Measurements from ENCODE around the gene PROZ. TPM values are rescaled to one million over a fixed set of nuclear protein-coding genes. Genes with fewer than 3 reads are reported as not detected.

Gene PROZ
- total RNA-seq, 1 donor from 2014 or later, result not detected

GRCh38 chr13:113123226-113124201 is 34.9 kb upstream of the PROZ start:
- Mint-ChIP-seq H3K9me3 (no peaks in the 10 kb centered on the region), H3K4me1 (ENCODE audit: low read depth) (no peaks in the 10 kb centered on the region)

DNA sequence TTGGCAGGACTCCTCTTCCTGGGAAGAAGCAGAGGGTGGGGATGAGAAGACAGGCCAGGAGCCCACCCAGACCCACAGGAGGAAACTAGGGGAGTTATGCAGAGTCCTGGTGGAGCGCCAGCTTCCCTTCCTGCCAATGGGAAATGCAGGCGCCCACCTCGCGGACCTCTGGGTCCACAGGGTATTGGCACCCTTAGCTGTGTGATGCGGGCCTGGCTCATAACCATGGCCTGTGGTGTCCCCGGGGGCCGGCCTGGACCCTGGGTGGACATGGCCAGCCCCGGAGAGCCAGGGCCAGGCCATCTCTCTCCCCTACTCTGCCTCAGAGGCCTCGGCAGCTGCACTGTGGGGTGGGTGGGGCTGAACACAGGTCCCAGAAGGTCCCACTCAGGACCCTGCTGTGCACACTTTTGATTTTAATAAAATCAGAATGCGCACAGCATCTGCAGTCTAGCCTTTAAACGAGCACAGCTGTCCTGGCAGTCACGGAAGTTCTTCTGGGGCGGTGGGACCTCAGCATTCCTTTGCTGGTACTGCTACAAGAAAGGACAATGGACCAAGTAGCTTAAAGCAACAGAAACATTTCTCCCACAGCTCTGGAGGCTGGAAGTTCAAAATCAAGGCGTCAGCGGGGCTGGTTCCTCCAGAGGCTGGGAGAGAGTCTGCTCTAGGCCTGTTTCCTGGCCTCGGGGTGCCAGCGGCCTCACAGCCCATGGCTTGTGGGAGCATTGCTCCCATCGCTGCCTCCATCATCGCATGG is 34.1 kb upstream of the PROZ start:
- no peak for DNase-seq (ENCODE audit: low spot score)
- H3K4me1 Mint-ChIP-seq (ENCODE audit: low read depth), result no peaks in the 10 kb centered on the region
- peaks cover 17% of the 10 kb centered on the region for H3K27me3 Mint-ChIP-seq (ENCODE audit: low read depth)
- no peaks in the 10 kb centered on the region for H3K36me3 Mint-ChIP-seq (ENCODE audit: low read depth)
- intact Hi-C loops (cut with micrococcal nuclease), result no loop called here
- no peak overlapping the region for H3K4me3 Mint-ChIP-seq (ENCODE audit: low read depth)
- no peak overlapping the region for H3K27ac Mint-ChIP-seq
- H3K9me3 Mint-ChIP-seq, result no peaks in the 10 kb centered on the region

More at GRCh38 chr13:113123226-113124201, 34.9 kb upstream of the PROZ start:
- H3K4me3 Mint-ChIP-seq (ENCODE audit: low read depth), result no peak overlapping the region
- no peak for DNase-seq (ENCODE audit: low spot score)
- no peaks in the 10 kb centered on the region for H3K36me3 Mint-ChIP-seq (ENCODE audit: low read depth)
- intact Hi-C loops (cut with micrococcal nuclease), result no loop called here
- H3K27me3 Mint-ChIP-seq (ENCODE audit: low read depth), result peaks cover 17% of the 10 kb centered on the region
- no peak overlapping the region for H3K27ac Mint-ChIP-seq

DNA sequence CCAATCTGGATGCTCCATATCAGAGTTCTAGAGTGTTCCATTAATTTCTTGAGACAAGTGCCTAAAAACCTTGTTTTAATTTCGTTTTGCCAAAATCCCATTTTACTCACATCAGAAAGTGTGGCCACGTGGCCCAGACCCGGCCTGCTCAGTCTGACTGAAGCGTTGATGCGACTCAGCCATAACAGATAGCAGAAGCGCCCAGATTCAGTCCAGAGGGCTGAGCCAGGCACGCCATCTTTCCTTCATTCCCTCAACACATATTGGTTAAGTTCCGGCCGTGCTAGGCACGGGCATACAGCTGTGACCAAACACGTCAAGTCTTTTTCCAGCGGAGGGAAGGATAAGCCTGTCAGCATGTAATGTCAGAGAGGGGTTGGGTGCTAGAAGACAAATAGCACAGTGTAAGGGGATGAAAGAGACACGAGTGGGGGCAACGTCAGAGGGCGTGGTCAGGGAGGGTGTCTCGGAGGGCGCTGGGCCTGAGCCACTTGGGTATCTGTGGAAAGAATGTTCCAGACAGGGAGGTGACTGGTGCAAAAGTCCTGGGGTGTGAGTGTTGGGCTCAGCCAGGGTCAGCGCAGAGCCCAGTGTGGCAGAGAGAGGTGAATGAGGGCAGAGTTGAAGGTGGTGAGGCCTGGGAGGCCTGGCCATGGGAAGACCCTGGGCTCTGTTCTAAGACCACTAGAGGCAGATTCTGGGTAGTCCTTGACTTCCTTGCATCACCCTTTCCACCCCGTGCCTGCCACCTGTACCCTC is 32.8 kb upstream of the PROZ start:
- no peak overlapping the region for H3K27ac Mint-ChIP-seq

DNA sequence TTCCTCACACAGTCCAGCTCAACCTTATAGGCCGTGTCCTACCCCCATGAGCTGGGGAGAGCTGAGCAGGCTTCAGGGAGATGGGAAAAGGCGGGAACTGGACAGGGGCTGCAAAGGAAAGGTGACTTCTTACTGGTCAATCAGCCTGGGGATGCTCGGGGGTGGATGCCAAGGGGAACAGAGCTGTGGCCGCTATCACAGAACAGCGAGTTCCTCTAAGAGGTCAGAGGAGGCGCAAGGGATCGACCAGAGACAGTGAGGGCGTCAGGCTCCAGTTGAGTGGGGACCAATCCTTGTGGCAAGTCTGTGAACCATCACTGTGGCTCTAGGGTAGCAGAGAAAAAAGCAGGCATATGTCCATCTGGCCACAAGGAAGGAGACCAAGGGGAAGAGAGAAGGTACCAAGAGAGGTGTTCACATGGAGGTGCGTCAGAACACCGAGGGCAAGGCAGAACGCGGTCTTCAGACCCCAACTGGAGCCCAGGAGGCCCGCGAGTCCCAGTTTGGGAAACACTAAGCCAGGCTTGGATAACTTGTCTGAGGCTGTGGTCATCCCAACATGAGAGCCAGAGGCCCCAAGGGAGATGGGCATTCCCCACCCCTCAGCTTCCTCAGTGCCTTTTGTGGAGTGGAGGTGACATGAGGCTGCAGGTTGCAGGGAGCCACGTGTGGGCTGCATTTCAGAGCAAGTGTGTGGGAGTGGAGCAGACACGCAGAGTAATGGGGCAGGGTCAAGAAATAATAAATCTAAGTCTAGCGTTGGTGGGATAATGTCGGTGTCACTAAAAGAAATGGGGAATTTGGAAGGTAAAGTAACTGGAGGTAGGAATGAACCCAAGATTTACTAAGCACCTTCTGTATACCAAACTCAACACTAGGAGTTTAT is 31.9 kb upstream of the PROZ start:
- Mint-ChIP-seq H3K27me3 (ENCODE audit: low read depth) (peaks cover 24% of the 10 kb centered on the region), H3K9me3 (no peaks in the 10 kb centered on the region), H3K4me3 (ENCODE audit: low read depth) (no peak overlapping the region), H3K4me1 (ENCODE audit: low read depth) (no peaks in the 10 kb centered on the region), H3K27ac (no peak overlapping the region), H3K36me3 (ENCODE audit: low read depth) (no peaks in the 10 kb centered on the region)
- intact Hi-C loops (cut with micrococcal nuclease), result no loop called here
- no peak for DNase-seq (ENCODE audit: low spot score)

More for the DNA sequence above, 32.8 kb upstream of the PROZ start:
- Mint-ChIP-seq H3K9me3 (no peaks in the 10 kb centered on the region), H3K4me3 (ENCODE audit: low read depth) (no peak overlapping the region), H3K4me1 (ENCODE audit: low read depth) (no peaks in the 10 kb centered on the region), H3K36me3 (ENCODE audit: low read depth) (no peaks in the 10 kb centered on the region), H3K27me3 (ENCODE audit: low read depth) (peaks cover 20% of the 10 kb centered on the region)
- intact Hi-C loops (cut with micrococcal nuclease), result no loop called here
- DNase-seq (ENCODE audit: low spot score), result no peak

- no peak overlapping the region for H3K27ac Mint-ChIP-seq
- H3K9me3 Mint-ChIP-seq, result no peaks in the 10 kb centered on the region
- H3K27me3 Mint-ChIP-seq (ENCODE audit: low read depth), result peaks cover 33% of the 10 kb centered on the region
- DNase-seq (ENCODE audit: low spot score), result no peak
- H3K36me3 Mint-ChIP-seq (ENCODE audit: low read depth), result no peaks in the 10 kb centered on the region
- H3K4me3 Mint-ChIP-seq (ENCODE audit: low read depth), result no peak overlapping the region
- intact Hi-C loops (cut with micrococcal nuclease), result no loop called here
- H3K4me1 Mint-ChIP-seq (ENCODE audit: low read depth), result no peaks in the 10 kb centered on the region
These were observed 29.0 kb upstream of the PROZ start for GRCh38 chr13:113129480-113129879.

GRCh38 chr13:113129921-113130750 is 28.3 kb upstream of the PROZ start:
- H3K9me3 Mint-ChIP-seq, result no peaks in the 10 kb centered on the region
- H3K4me1 Mint-ChIP-seq (ENCODE audit: low read depth), result no peaks in the 10 kb centered on the region
- H3K36me3 Mint-ChIP-seq (ENCODE audit: low read depth), result no peaks in the 10 kb centered on the region
- peaks cover 33% of the 10 kb centered on the region for H3K27me3 Mint-ChIP-seq (ENCODE audit: low read depth)
- no peak overlapping the region for H3K4me3 Mint-ChIP-seq (ENCODE audit: low read depth)
- H3K27ac Mint-ChIP-seq, result no peak overlapping the region
- intact Hi-C loops (cut with micrococcal nuclease), result no loop called here
- no peak for DNase-seq (ENCODE audit: low spot score)

- Mint-ChIP-seq H3K9me3 (no peaks in the 10 kb centered on the region), H3K36me3 (ENCODE audit: low read depth) (no peaks in the 10 kb centered on the region), H3K27me3 (ENCODE audit: low read depth) (peaks cover 30% of the 10 kb centered on the region), H3K27ac (no peak overlapping the region), H3K4me1 (ENCODE audit: low read depth) (no peaks in the 10 kb centered on the region), H3K4me3 (ENCODE audit: low read depth) (no peak overlapping the region)
- no peak for DNase-seq (ENCODE audit: low spot score)
- intact Hi-C loops (cut with micrococcal nuclease), result no loop called here
These were observed 23.1 kb upstream of the PROZ start for GRCh38 chr13:113135281-113135760.

DNA sequence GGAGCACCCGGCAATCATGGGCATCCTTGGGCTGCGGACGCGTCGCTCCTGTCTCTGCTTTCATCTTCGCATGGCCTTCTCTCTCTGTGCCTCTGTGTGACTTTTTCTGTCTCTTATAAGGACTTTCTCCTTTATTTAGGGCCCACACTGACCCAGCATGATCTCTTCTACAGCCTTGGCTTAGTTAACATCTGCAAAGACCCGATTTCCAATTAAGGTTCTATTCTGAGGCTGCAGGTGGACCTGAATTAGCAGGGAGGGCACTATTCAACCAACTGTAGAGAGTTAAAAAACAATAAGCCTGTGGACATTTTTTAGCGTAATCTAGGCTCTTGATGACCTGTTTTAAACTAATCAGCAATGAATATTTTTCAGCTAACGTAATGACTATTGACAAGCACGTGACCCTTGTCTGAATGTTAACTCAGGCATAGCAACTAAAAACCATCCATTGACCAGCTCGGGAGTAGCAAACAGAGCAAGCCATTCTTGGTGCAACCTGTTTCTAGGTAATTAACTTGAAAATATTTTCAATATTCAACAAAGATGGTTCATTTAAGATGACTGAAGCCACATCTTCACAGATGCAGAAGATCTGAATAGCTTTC is 20.7 kb upstream of the PROZ start:
- Mint-ChIP-seq H3K27ac (no peak overlapping the region), H3K4me3 (ENCODE audit: low read depth) (no peak overlapping the region), H3K9me3 (no peaks in the 10 kb centered on the region), H3K4me1 (ENCODE audit: low read depth) (no peaks in the 10 kb centered on the region), H3K36me3 (ENCODE audit: low read depth) (no peaks in the 10 kb centered on the region), H3K27me3 (ENCODE audit: low read depth) (peaks cover 19% of the 10 kb centered on the region)
- intact Hi-C loops (cut with micrococcal nuclease), result no loop called here
- DNase-seq (ENCODE audit: low spot score), result no peak

DNA sequence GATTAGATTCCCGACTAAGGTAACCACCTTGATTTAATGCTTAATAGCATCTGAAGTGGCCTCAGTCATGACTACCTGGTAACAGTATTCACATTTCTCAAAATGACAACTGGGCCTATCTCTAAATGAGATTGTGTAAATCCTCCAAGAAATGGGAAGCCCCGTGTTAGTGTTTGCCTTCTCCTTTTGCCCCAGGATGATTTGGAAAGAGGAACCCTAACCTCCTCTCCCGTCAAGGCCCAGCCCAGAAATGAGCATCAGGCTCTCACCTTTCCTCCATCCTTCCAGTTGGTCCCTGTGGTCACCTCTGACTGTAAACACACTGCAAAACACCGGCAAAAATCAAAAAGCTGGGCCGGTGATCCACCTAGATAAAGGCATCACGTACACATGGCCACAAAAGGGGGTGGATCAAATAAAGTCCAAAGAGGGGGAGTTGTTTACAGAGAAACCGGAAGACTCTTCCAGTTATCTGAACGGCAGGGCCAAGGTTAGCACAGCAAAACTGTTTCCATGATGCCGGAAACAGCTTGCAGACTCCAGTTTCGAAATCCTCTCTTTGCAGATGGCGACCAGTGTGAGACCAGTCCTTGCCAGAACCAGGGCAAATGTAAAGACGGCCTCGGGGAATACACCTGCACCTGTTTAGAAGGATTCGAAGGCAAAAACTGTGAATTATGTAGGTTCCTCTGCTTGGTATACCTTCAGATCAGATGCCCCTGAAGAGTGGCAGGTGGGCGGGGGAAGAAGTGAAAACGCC is 19.5 kb upstream of the PROZ start:
- H3K9me3 Mint-ChIP-seq, result no peaks in the 10 kb centered on the region
- H3K4me1 Mint-ChIP-seq (ENCODE audit: low read depth), result no peaks in the 10 kb centered on the region
- no peaks in the 10 kb centered on the region for H3K36me3 Mint-ChIP-seq (ENCODE audit: low read depth)
- no peak for DNase-seq (ENCODE audit: low spot score)
- intact Hi-C loops (cut with micrococcal nuclease), result no loop called here
- peaks cover 17% of the 10 kb centered on the region for H3K27me3 Mint-ChIP-seq (ENCODE audit: low read depth)
- H3K27ac Mint-ChIP-seq, result no peak overlapping the region
- H3K4me3 Mint-ChIP-seq (ENCODE audit: low read depth), result no peak overlapping the region

GRCh38 chr13:113139577-113139976 is 18.9 kb upstream of the PROZ start:
- H3K9me3 Mint-ChIP-seq, result no peaks in the 10 kb centered on the region
- DNase-seq (ENCODE audit: low spot score), result no peak
- H3K4me3 Mint-ChIP-seq (ENCODE audit: low read depth), result no peak overlapping the region
- no peaks in the 10 kb centered on the region for H3K4me1 Mint-ChIP-seq (ENCODE audit: low read depth)
- H3K27me3 Mint-ChIP-seq (ENCODE audit: low read depth), result peaks cover 15% of the 10 kb centered on the region
- H3K27ac Mint-ChIP-seq, result no peak overlapping the region
- no peaks in the 10 kb centered on the region for H3K36me3 Mint-ChIP-seq (ENCODE audit: low read depth)
- intact Hi-C loops (cut with micrococcal nuclease), result no loop called here

All from activated T-helper 2 cell treated with anti-CD3 and anti-CD28 coated beads, Interferon-gamma antibody, Interleukin-2, Interleukin-4, amounts not matched to agents 10 μg/mL and 5 μg/mL and 100 μg/mL, durations not matched to agents 14 hours and 24 hours and 36 hours (primary cell).